Activated CD4-positive, alpha-beta memory T cell treated with anti-CD3 and anti-CD28 coated beads for 36 hours (primary cell): ENCODE measurements around the gene IAPP. TPM values are rescaled to one million over a fixed set of nuclear protein-coding genes. Genes with fewer than 3 reads are reported as not detected.
"Not testable (repeated sequence)": the region's sequence is repeated elsewhere in the genome, so short reads cannot be mapped to it uniquely, and the experiment has no call there.

ENCODE experiments used
- CTCF ChIA-PET: fragments of 350-600 bp; sonication (Branson Sonifier 250); formaldehyde crosslinking; loops from one replicate; lab custom pipeline; 2021; ENCODE audit warnings: antibody characterized with exemption, inconsistent platforms; lab: Charles Lee
- POLR2A ChIA-PET: fragments of 350-600 bp; sonication (Branson Sonifier 250); formaldehyde crosslinking; loops from one replicate; lab custom pipeline; 2021; ENCODE audit warnings: antibody characterized with exemption; lab: Charles Lee
- DNase-seq: peaks from one replicate; pipeline ENCODE4 v3.0.0-alpha.2; 2020
- H3K27ac Mint-ChIP-seq: one replicate; pipeline ENCODE4 v1.8.0; 2021; ENCODE audit warnings: mixed read lengths
- H3K27me3 Mint-ChIP-seq: one replicate; pipeline ENCODE4 v1.8.0; 2021; ENCODE audit warnings: mixed read lengths
- H3K36me3 Mint-ChIP-seq: one replicate; pipeline ENCODE4 v1.8.0; 2021; ENCODE audit warnings: mixed read lengths
- H3K4me1 Mint-ChIP-seq: one replicate; pipeline ENCODE4 v1.8.0; 2021; ENCODE audit warnings: low read depth, mixed read lengths
- H3K4me3 Mint-ChIP-seq: one replicate; pipeline ENCODE4 v1.8.0; 2021; ENCODE audit warnings: mild to moderate bottlenecking, mixed read lengths
- H3K9me3 Mint-ChIP-seq: one replicate; pipeline ENCODE4 v1.8.0; 2021; ENCODE audit warnings: mixed read lengths
- intact Hi-C: fragments of 100-400 bp; cut with micrococcal nuclease; formaldehyde crosslinking; loops from one replicate; pipeline ENCODE4 v1.15.1; 2023
- total RNA-seq, 2 experiments: library from RNA; stranded (reverse); gene quantifications; one replicate each; pipeline ENCODE4 v1.2.3, GENCODE V29; 2021

Gene IAPP
- total RNA-seq, 2 experiments from 2014 or later: not detected

DNA sequence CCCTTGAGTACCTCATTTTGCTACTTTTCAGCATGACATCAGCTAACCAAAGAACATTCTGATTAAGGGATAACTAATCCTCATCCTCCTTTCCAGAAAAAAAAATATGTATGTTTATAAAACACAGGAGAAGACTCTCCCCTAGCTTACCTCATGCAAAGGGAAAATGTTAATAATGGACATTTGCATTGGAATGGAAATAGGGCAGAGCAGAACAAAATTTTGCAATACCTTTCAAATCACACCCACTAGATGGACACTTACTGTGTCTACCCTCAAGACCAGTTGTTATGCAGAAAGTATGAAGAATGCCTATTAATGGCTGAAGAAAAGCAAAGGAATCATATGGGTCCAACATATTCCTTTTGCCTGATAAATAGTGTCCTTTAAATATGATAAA, 29.1 kb upstream of the IAPP start:
- intact Hi-C loops: no loop called here
- POLR2A ChIA-PET: no interaction called here

DNA sequence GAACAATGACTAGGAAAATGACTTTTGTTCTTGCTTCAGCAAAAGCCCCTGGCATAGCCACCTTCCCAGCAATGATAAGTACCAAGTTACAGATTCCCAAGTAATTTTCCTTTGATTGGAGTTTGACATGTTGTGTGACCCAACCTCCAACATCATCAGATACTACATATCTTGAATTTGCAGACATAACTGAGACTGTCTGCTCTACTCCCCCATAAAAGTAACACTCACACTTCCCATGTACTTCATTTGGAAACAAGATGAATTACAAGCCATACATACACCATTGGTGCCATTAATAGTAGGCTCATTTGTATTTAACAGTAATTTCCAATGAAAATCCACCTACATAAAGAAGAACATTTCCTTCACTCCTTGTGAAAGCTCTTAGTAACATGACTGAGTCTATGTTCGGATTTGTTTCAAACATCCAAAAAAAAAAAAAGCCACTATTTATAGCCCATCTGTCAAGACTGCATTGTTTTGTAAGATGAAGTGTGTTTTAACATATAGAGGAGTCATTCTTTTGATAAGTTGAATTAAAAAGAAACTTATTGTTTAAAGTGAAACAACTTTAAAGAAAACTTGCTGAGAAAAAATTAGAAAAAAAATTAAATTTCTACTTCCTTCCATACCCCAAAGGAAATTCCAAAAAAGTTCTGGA, 26.0 kb upstream of the IAPP start:
- Mint-ChIP-seq H3K27me3 (peaks cover 3% of the 10 kb centered on the region), H3K36me3 (no peaks in the 10 kb centered on the region), H3K4me3 (no peak overlapping the region), H3K9me3 (no peaks in the 10 kb centered on the region), H3K27ac (no peak overlapping the region), H3K4me1 (no peaks in the 10 kb centered on the region)
- DNase-seq: no peak
- CTCF ChIA-PET: no interaction called here
- intact Hi-C loops: no loop called here
- POLR2A ChIA-PET: no interaction called here

More for the DNA sequence above, 29.1 kb upstream of the IAPP start:
- no peaks in the 10 kb centered on the region for H3K36me3 Mint-ChIP-seq
- H3K4me1 Mint-ChIP-seq: no peaks in the 10 kb centered on the region
- no peak for DNase-seq
- no peak overlapping the region for H3K4me3 Mint-ChIP-seq
- CTCF ChIA-PET: no interaction called here
- H3K27me3 Mint-ChIP-seq: peaks cover 3% of the 10 kb centered on the region
- no peaks in the 10 kb centered on the region for H3K9me3 Mint-ChIP-seq
- H3K27ac Mint-ChIP-seq: no peak overlapping the region

DNA sequence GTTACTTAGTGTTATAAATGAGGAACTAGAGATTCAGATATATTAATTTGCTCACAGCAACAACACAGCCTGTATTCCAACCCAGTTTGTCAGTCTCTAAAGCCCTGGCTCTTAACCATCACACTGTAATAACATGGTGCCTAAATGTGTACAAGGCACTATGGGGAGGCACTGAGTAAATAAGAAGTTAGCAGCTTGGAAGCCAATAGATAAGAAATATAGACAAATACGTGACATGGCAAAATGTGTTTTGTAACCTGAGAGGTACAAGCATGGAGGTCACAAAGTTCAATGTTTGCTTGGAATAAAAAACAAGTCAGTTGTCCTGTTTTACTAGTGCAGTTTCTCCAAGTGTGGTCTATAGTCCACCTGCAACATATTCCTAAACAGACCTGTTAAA, 21.7 kb upstream of the IAPP start:
- ChIA-PET POLR2A (no interaction called here), CTCF (no interaction called here)
- peaks cover 3% of the 10 kb centered on the region for H3K27me3 Mint-ChIP-seq
- H3K4me3 Mint-ChIP-seq: no peak overlapping the region
- no peaks in the 10 kb centered on the region for H3K4me1 Mint-ChIP-seq
- no peaks in the 10 kb centered on the region for H3K36me3 Mint-ChIP-seq
- H3K9me3 Mint-ChIP-seq: no peaks in the 10 kb centered on the region
- DNase-seq: no peak
- H3K27ac Mint-ChIP-seq: no peak overlapping the region
- intact Hi-C loops: no loop called here

DNA sequence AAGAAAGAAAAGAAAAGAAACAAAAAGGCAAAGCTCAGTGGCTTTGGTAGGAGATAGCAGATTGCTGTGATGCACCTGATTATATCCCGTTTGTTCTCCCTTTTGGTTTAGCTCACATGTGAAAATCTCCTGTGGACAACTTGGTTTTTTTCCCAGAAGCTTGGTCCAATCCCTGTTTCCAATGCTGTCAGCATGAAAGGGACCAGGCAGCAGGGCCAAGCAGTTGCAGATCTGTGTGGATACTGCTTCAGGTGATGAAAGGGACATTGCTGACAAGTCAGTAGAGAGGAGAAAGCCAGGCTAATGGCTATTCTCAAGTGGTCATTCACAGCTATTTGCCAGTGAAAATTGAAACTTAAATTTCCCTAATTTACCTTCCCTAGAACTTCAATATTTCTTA, 19.2 kb upstream of the IAPP start:
- Mint-ChIP-seq H3K36me3 (no peaks in the 10 kb centered on the region), H3K27me3 (no peaks in the 10 kb centered on the region), H3K27ac (no peak overlapping the region), H3K4me1 (no peaks in the 10 kb centered on the region), H3K4me3 (no peak overlapping the region), H3K9me3 (no peaks in the 10 kb centered on the region)
- CTCF ChIA-PET: no interaction called here
- POLR2A ChIA-PET: no interaction called here
- intact Hi-C loops: no loop called here
- no peak for DNase-seq

DNA sequence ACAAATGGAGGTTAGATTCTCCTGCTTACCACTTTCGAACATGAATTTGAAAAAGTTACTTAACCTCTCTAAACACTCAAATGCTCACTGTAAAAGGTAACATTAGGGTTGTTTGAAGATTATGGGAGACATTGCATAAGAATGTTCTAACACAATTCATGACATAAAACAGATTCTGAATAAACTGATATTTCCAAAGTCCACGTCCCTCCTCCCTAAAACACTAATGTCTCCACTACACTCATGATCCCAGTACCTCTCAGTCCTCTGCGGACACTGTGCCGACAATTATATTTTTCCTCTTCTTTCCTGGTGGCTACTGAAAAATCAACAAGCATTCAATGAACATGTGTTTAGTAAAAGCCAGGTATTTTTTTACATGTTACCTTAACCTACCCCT, 18.8 kb upstream of the IAPP start:
- intact Hi-C loops: no loop called here
- H3K27me3 Mint-ChIP-seq: no peaks in the 10 kb centered on the region
- H3K36me3 Mint-ChIP-seq: no peaks in the 10 kb centered on the region
- ChIA-PET POLR2A (no interaction called here), CTCF (no interaction called here)
- no peak overlapping the region for H3K4me3 Mint-ChIP-seq
- DNase-seq: no peak
- H3K27ac Mint-ChIP-seq: no peak overlapping the region
- no peaks in the 10 kb centered on the region for H3K4me1 Mint-ChIP-seq
- no peaks in the 10 kb centered on the region for H3K9me3 Mint-ChIP-seq

DNA sequence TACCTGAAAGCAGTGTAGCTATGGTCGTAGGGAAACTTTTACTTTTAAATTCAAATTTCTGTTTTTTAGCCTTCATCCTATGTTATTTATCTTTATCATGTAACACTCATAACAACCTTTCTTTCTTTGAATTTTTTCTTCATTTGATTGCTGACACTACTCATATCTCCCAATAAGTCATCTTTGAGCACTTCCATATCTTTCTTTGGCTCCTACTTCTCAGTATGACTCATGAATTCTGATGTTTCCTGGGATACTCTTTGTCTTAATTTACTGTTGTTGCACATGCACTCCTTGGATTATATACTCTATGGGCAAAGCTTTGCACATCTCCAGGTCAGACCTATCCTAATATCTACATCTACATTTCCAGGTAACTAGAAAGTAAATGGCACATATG, 18.1 kb upstream of the IAPP start:
- POLR2A ChIA-PET: no interaction called here
- no peak for DNase-seq

DNA sequence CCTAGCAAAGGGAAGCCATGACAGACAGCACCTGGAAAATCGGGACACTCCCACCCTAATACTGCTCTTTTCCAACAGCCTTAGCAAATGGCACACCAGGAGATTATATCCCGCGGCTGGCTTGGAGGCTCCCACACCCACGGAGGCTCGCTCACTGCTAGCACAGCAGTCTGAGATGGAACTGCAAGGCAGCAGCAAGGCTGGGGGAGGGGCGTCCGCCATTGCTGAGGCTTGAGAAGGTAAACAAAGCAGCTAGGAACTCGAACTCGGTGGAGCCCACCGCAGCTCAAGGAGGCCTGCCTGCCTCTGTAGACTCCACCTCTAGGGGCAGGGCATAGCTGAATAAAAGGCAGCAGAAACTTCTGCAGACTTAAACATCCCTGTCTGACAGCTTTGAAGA, 12.1 kb upstream of the IAPP start:
- intact Hi-C loops, H3K9me3 Mint-ChIP-seq, H3K27ac Mint-ChIP-seq, H3K4me3 Mint-ChIP-seq, CTCF ChIA-PET, H3K27me3 Mint-ChIP-seq, DNase-seq, POLR2A ChIA-PET, H3K4me1 Mint-ChIP-seq, H3K36me3 Mint-ChIP-seq: not testable (repeated sequence)

More for the DNA sequence above, 18.1 kb upstream of the IAPP start:
- Mint-ChIP-seq H3K27me3 (no peaks in the 10 kb centered on the region), H3K9me3 (no peaks in the 10 kb centered on the region), H3K4me1 (no peaks in the 10 kb centered on the region), H3K27ac (no peak overlapping the region), H3K4me3 (no peak overlapping the region), H3K36me3 (no peaks in the 10 kb centered on the region)
- CTCF ChIA-PET: no interaction called here
- intact Hi-C loops: no loop called here

DNA sequence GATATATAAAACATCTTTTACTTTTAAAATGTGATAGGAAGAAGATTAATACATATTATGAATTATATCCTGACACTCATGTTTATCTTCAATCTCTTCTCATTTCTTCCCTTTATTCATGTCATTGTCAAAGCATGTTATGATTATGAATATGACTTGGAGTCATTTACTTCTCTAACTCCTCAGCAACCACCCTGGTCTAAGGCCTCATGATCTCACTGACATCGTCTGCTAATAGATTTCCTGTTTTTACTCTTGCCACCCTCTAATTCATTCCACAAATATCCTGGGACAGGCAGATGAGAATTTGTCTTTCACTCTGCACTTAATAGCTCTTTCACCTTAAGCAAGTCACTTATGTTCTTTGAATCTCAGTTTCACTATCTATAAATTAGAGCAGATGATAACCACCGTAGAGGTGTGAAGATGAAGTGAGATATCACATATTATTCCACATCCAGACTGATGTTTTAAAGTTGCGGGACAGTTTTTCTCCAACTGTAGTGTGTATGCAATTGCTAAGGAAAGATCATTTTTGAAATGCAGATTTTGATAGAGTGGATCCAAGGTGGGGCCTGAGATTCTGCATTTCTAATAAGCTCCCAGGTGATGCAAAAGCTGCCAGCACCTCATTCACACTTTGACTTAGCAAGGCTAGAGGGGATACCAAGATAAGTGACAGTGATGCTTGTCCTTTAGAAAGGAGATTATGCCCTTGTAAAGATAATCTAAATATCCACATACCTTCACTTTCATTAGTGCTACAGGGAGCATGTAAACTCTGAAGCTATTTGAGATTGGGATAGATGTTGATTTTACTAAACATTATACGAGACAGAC, 3.3 kb upstream of the IAPP start:
- Mint-ChIP-seq H3K27me3 (no peaks in the 10 kb centered on the region), H3K36me3 (no peaks in the 10 kb centered on the region), H3K4me1 (peaks cover 4% of the 10 kb centered on the region), H3K9me3 (no peaks in the 10 kb centered on the region), H3K4me3 (no peak overlapping the region), H3K27ac (no peak overlapping the region)
- intact Hi-C loops: no loop called here
- no peak for DNase-seq
- ChIA-PET CTCF (no interaction called here), POLR2A (no interaction called here)

DNA sequence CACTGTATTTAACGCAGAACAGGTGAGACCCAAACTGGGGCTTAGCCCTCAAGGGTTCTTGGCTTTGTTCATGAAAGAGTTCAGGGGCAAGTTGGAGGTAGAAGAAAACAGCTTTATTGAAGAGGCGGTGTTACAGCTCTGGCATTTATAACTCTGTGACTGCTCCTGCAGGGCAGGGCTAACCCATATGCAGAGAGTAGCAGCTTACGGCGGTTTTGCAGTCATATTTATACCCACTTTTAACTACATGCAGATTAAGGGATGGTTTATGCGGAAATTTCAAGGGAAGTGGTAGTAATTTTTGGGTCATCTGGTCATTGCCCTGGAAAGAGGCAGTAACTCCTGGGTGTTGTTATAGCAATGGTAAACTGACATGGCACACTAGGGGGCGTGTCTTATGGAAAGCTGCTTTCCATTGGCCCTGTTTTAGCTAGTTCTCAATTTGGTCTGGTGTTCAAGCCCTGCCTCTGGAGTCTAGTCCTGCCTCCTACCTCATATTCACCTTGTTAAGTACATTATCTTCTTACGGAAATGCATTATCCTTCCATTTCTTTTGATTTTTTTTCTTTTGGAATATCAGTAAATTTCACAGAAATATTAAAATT, 1.8 kb upstream of the IAPP start:
- Mint-ChIP-seq H3K27ac (no peak overlapping the region), H3K4me3 (no peak overlapping the region), H3K4me1 (peaks cover 4% of the 10 kb centered on the region), H3K27me3 (no peaks in the 10 kb centered on the region), H3K9me3 (no peaks in the 10 kb centered on the region), H3K36me3 (no peaks in the 10 kb centered on the region)
- DNase-seq: no peak
- ChIA-PET POLR2A (no interaction called here), CTCF (no interaction called here)
- intact Hi-C loops: no loop called here

DNA sequence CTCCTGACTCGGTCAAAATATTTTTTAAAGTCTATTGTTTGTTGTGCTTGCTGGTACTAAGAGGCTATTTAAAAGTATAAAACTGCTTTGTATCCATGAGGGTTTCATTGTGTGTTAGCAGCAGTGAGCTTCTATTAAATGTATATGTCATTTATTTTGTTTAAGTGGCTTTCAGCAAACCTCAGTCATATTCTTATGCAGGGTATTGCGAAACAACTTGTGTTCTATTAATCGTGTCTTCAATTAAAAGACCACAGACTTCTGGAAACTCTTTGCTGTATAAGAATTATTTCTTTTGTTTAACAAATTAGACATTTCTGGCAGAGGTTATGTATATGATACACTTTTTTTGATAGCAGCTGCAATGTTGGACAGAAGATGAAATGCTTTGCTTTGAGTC, 6.5 kb downstream of the IAPP start:
- ChIA-PET CTCF (no interaction called here), POLR2A (no interaction called here)
- Mint-ChIP-seq H3K4me1 (no peaks in the 10 kb centered on the region), H3K36me3 (no peaks in the 10 kb centered on the region), H3K27ac (no peak overlapping the region), H3K9me3 (no peaks in the 10 kb centered on the region), H3K27me3 (peaks cover 7% of the 10 kb centered on the region), H3K4me3 (no peak overlapping the region)
- no peak for DNase-seq
- intact Hi-C loops: no loop called here

DNA sequence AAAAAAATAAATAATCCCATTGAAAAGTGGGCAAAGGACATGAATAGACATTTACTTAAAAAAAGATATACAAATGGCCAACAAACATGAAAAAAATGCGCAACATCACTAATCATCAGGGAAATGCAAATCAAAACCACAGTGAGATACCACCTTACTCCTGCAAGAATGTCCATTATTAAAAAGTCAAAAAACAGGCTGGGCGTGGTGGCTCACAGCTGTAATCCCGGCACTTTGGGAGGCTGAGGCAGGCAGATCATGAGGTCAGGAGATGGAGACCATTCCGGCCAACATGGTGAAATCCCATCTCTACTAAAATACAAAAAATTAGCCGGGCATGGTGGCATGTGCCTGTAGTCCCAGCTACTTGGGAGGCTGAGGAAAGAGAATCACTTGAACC, 8.6 kb downstream of the IAPP start:
- H3K4me3 Mint-ChIP-seq, POLR2A ChIA-PET, H3K9me3 Mint-ChIP-seq, H3K27me3 Mint-ChIP-seq, H3K27ac Mint-ChIP-seq, H3K4me1 Mint-ChIP-seq, intact Hi-C loops, DNase-seq, CTCF ChIA-PET, H3K36me3 Mint-ChIP-seq: not testable (repeated sequence)

DNA sequence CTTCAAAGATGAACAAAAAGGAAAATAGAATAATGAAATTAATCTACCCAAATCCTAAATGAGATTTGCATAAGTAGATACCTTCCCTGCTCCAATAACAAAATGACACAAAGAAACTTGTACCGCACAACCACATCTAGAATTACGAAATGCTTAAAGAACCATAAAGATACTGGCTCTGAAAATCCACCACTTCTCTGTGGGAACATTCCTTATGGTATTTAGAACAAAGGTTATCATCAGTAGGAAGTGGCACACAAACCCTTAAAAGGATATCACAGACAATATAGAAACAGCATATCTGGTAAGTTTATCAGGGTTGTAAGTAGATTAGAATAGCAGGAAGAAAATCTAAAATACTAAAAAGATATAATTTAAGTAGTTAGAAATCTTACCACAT, 11.6 kb downstream of the IAPP start:
- no peaks in the 10 kb centered on the region for H3K4me1 Mint-ChIP-seq
- H3K27me3 Mint-ChIP-seq: peaks cover 7% of the 10 kb centered on the region
- POLR2A ChIA-PET: no interaction called here
- CTCF ChIA-PET: no interaction called here
- no peak for DNase-seq
- no peaks in the 10 kb centered on the region for H3K9me3 Mint-ChIP-seq
- H3K4me3 Mint-ChIP-seq: no peak overlapping the region
- H3K27ac Mint-ChIP-seq: no peak overlapping the region
- intact Hi-C loops: no loop called here
- H3K36me3 Mint-ChIP-seq: no peaks in the 10 kb centered on the region
